ENCODE data around the gene CC2D2A.
"Not testable (repeated sequence)": the region's sequence is repeated elsewhere in the genome, so short reads cannot be mapped to it uniquely, and the experiment has no call there.

The CC2D2A gene

GRCh38 chr4:15587649-15588048 is 118.0 kb downstream of the CC2D2A start:
- DNase-seq (ENCODE audit: low read depth, low spot score) = no peak
- H3K4me3 ChIP-seq (ENCODE audit: low read length) = no peak overlapping the region

- DNase-seq (ENCODE audit: low read depth, low spot score) = no peak
- H3K4me3 ChIP-seq (ENCODE audit: low read length) = no peak overlapping the region
Measured at GRCh38 chr4:15592799-15593198, 123.1 kb downstream of the CC2D2A start.

DNA sequence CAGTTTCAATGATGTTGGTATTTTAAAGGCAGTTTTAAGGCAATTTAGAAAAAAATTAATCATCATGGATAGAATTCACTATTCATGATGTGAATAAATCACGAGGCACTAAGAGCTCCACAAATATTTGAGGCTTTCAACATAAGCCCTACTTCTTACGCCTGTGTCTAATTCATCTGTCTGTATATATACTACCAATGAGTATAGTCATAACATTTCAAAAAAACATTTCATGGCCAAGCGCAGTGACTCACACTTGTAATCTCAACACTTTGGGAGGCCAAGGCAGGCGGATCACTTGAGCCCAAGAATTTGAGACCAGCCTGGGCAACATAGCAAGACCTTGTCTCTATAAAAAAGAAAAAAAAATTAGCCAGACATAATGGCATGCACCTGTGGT is 129.0 kb downstream of the CC2D2A start:
- DNase-seq (ENCODE audit: low read depth, low spot score) = no peak
- H3K4me3 ChIP-seq (ENCODE audit: low read length) = no peak overlapping the region

DNA sequence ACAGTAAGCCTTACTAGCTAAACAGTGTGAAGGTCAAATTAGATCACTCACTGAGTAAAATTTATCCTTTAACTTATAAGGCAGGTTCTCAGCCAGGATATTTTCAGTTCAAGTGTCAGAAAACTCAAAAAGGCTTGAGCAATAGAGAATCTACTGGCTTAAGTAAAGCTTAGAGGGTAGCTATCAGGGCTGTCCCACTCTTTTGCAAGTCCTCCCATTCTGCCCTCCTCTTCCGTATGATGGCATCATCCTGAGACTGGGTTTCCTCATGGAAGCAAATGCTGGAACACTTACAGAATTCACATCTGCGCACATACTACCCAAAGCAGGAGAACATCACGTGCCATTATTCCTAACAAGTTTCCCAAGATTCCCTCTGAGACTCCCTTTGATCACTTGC is 130.5 kb downstream of the CC2D2A start:
- H3K4me3 ChIP-seq (ENCODE audit: low read length) = no peak overlapping the region
- DNase-seq (ENCODE audit: low read depth, low spot score) = no peak

DNA sequence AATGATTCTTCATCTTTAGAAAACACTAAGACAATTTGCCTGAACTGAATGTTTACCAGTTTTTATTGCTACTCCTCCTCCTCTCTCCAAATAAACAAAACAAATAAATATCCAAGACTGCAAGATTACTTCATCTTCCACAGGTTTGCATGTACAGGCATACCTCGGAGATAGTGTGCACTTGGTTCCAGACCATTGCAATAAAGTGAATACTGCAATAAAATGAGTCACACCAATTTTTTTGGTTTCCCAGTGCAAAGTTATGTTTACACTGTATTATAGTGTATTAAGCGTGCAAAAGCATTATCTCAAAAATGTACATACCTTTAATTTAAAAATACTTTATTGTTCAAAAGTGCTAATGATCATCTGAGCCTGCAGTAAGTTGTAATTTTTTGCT is 132.2 kb downstream of the CC2D2A start:
- no peak overlapping the region for H3K4me3 ChIP-seq (ENCODE audit: low read length)
- no peak for DNase-seq (ENCODE audit: low read depth, low spot score)

GRCh38 chr4:15605537-15605936 is 135.9 kb downstream of the CC2D2A start:
- H3K4me3 ChIP-seq (ENCODE audit: low read length) = no peak overlapping the region
- no peak for DNase-seq (ENCODE audit: low read depth, low spot score)

- no peak for DNase-seq (ENCODE audit: low read depth, low spot score)
- no peak overlapping the region for H3K4me3 ChIP-seq (ENCODE audit: low read length)
Measured at GRCh38 chr4:15610855-15611254, 141.2 kb downstream of the CC2D2A start.

DNA sequence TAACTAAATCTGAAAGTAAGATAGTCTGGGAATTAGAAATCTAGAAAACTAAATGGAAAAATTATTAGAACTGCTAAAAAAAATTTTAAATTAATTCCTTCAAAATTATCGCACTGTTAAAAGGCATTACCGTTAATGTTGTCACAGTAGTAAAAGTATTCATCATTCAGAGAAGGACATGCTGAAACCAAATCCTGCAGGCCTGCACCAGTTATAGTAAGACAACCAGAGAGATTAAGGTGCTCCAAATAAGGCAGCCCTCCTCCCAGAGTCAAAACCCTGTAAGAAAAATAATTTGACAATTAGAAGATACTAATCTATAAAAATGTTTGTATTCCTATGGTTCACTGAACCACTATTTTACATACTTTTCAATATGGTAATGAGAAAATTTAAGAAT is 142.5 kb downstream of the CC2D2A start:
- DNase-seq (ENCODE audit: low read depth, low spot score) = no peak
- H3K4me3 ChIP-seq (ENCODE audit: low read length) = no peak overlapping the region

DNA sequence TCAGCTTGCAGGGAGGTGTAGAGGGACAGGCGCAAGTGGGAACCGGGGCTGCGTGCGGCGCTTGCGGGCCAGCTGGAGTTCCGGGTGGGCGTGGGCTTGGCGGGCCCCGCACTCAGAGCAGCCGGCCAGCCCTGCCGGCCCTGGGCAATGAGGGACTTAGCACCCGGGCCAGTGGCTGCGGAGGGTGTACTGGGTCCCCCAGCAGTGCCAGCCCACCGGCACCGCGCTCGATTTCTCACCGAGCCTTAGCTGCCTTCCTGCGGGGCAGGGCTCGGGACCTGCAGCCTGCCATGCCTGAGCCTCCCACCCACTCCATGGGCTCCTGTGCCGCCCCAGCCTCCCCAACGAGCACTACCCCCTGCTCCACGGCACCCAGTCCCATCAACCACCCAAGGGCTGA is 145.2 kb downstream of the CC2D2A start:
- H3K4me3 ChIP-seq (ENCODE audit: low read length); DNase-seq (ENCODE audit: low read depth, low spot score): not testable (repeated sequence)

DNA sequence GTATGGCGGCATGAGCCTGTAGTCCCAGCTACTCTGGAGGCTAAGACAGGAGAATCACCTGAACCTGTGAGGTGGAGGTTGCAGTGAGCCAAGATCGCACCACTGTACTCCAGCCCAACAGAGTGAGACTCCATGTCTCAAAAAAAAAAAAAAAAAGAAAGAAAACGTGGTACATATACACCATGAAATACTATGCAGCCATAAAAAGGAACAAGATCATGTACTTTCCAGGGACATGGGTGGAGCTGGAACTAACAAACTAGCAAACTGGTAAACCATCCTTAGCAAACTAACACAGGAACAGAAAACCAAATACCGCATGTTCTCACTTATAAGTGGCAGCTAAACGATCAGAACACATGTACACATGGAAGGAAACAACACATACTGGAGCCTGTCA is 147.7 kb downstream of the CC2D2A start:
- H3K4me3 ChIP-seq (ENCODE audit: low read length); DNase-seq (ENCODE audit: low read depth, low spot score): not testable (repeated sequence)

DNA sequence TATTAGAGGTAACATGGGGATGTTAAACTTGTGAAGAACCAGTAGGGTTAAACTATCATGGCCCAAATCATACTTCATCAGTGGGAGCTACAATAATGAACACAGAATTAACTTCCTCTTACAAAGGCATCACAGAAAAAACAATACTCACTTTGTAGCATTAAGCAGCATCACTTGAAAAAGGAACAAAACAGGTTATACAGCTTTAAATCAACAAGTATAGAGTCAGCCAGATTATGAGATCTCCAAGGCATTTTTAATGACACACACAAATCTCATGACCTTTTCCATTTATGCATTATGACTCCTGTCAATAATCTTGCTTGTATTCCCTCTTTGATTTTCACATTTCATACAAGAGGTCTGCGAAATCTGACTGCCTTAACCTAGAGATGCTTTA is 167.1 kb downstream of the CC2D2A start:
- DNase-seq (ENCODE audit: low read depth, low spot score) = no peak
- H3K4me3 ChIP-seq (ENCODE audit: low read length) = no peak overlapping the region

GRCh38 chr4:15638418-15638817 is 168.7 kb downstream of the CC2D2A start:
- no peak for DNase-seq (ENCODE audit: low read depth, low spot score)
- no peak overlapping the region for H3K4me3 ChIP-seq (ENCODE audit: low read length)

GRCh38 chr4:15648600-15648999 is 178.9 kb downstream of the CC2D2A start:
- H3K4me3 ChIP-seq (ENCODE audit: low read length) = no peak overlapping the region
- DNase-seq (ENCODE audit: low read depth, low spot score) = no peak

DNA sequence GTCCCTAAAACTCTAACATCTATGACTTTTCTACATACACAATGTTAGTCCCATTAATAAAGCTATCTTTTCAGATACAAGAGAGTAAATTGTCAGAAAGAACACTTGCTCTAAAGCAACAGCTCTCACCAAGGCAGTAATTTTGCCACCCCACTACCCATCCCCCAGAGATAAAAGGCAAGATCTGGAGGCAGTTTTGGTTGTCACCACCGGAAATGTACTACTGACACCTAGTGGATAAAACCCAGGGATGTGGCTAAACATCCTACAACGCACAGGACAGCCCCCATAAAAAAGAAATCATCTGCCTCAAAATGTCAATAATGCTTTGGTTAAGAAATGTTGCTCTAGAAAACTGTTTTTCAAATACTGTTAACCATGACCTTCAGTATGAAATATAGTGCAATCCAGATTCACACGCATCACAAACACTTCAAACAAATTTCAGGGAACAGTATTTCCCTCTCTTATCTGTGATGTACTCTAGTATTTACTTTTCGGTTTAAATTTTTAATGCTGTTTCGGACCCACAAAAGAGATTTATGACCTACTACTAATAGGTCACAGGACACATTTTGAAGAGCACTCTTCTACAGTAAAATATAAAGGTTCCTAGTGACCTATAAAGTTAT is 180.3 kb downstream of the CC2D2A start:
- H3K4me3 ChIP-seq (ENCODE audit: low read length) = no peak overlapping the region
- DNase-seq (ENCODE audit: low read depth, low spot score) = peak; percentile 86

All from Jurkat, Clone E6-1 (cell line).